HepG2 (cell line): ENCODE data around the gene PRKCZ. TPM values are rescaled to one million over a fixed set of nuclear protein-coding genes. Genes with fewer than 3 reads are reported as not detected.

Source experiments
- ATAC-seq: fragments of 200-7000 bp; cut with Tn5 transposase; 3 replicates; pipeline ENCODE4 v1.9.1; 2020; ENCODE audit warnings: mild to moderate bottlenecking, moderate library complexity
- BruUV-seq: library from RNA; stranded (reverse); fragments of 400-500 nt; replicated peaks from 2 replicates; lab custom pipeline; 2021; lab: Mats Ljungman, UMichigan
- CTCF ChIA-PET: fragments of 300-600 bp; formaldehyde crosslinking; extraction: SDS; loops from one replicate; lab custom pipeline; 2021; ENCODE audit warnings: low total read pairs, inconsistent platforms, low intra/inter-chr PET ratio; lab: Yijun Ruan, JAX
- POLR2A ChIA-PET: fragments of 350-600 bp; sonication (Branson Sonifier 250); formaldehyde crosslinking; loops from one replicate; lab custom pipeline; 2020; ENCODE audit warnings: antibody characterized with exemption, inconsistent platforms; lab: Yijun Ruan, JAX
- DNase-seq: peaks from one replicate; pipeline ENCODE4 v3.0.0-alpha.2; 2015; ENCODE audit warnings: low spot score
- FAIRE-seq: peaks from 3 replicates; lab custom pipeline; 2011; peaks lifted over from hg19 to GRCh38; lab: Jason Lieb, UNC
- H2AFZ ChIP-seq: one replicate; pipeline ENCODE4 v1.6.1; 2011; ENCODE audit warnings: low read length, inconsistent platforms
- H3K27ac ChIP-seq: fragments of 300-600 bp; 3 replicates; pipeline ENCODE4 v1.8.0; 2011; ENCODE audit warnings: mixed run types, mild to moderate bottlenecking, mixed read lengths, low read length, inconsistent platforms; ENCODE audit not compliant: insufficient read depth; ENCODE audit errors: extremely low read length
- H3K27me3 ChIP-seq, 2 experiments: fragments of 200-600 bp in 1 of 2; 2 replicates in 1 of 2; 3 replicates in 1 of 2; pipeline versions ENCODE4 v1.6.0 to v1.8.0; 2011; ENCODE audit warnings: low read length in 2 of 2, mild to moderate bottlenecking in 2 of 2, moderate library complexity in 2 of 2, inconsistent platforms in 1 of 2; ENCODE audit not compliant: insufficient read depth in 2 of 2, control insufficient read depth in 1 of 2
- H3K36me3 ChIP-seq, 2 experiments: fragments of 200-600 bp in 1 of 2; replicated peaks in 1 of 2; 2 replicates in 1 of 2; 3 replicates in 1 of 2; pipeline versions ENCODE4 v1.5.1 to v1.8.0; 2011; ENCODE audit warnings: low read length in 2 of 2, inconsistent platforms in 1 of 2; ENCODE audit not compliant: insufficient read depth in 2 of 2, control insufficient read depth in 1 of 2
- H3K4me1 ChIP-seq: 2 replicates; pipeline ENCODE4 v1.5.1; 2012; ENCODE audit warnings: low read length, inconsistent platforms; ENCODE audit not compliant: insufficient read depth
- H3K4me2 ChIP-seq: 2 replicates; pipeline ENCODE4 v1.6.0; 2011; ENCODE audit warnings: low read depth, low read length, inconsistent platforms
- H3K4me3 ChIP-seq, 3 experiments: fragments of 200-600 bp in 1 of 3; sonication (generic), shearing (Covaris generic) in 1 of 3; replicated peaks in 1 of 3; 2 replicates each; pipeline ENCODE4 v1.5.1; 2011 to 2016; ENCODE audit warnings: low read length in 3 of 3, inconsistent platforms in 2 of 3, low read depth in 2 of 3, mild to moderate bottlenecking in 2 of 3, control low read depth in 1 of 3, mixed read lengths in 1 of 3; ENCODE audit not compliant: insufficient read depth in 1 of 3
- H3K79me2 ChIP-seq: one replicate; pipeline ENCODE4 v1.6.1; 2011; ENCODE audit warnings: low read length, inconsistent platforms; ENCODE audit not compliant: insufficient read depth
- H3K9ac ChIP-seq: 2 replicates; pipeline ENCODE4 v1.6.0; 2011; ENCODE audit warnings: mild to moderate bottlenecking, low read depth, low read length, inconsistent platforms; ENCODE audit not compliant: insufficient read depth
- H3K9me3 ChIP-seq: 2 replicates; pipeline ENCODE4 v1.5.1; 2012; ENCODE audit warnings: mild to moderate bottlenecking, low read length
- H4K20me1 ChIP-seq: 2 replicates; pipeline ENCODE4 v1.6.0; 2011; ENCODE audit warnings: inconsistent platforms, mild to moderate bottlenecking, low read length, moderate library complexity; ENCODE audit not compliant: insufficient read depth
- MXD3 ChIP-seq: IDR thresholded peaks from 2 replicates; pipeline ENCODE4 v1.6.1; 2016; ENCODE audit warnings: mild to moderate bottlenecking, missing biosample characterization, missing genetic modification reagents
- THRA ChIP-seq: sonication (generic); formaldehyde crosslinking; IDR thresholded peaks from 2 replicates; pipeline ENCODE4 v1.4.0; 2020; ENCODE audit warnings: missing genetic modification reagents, borderline replicate concordance
- ZNF605 ChIP-seq: sonication (generic); formaldehyde crosslinking; IDR thresholded peaks from 2 replicates; pipeline ENCODE4 v1.8.0; 2022; ENCODE audit warnings: mild to moderate bottlenecking, missing genetic modification reagents
- WGBS: methylation state at CpG from one replicate; pipeline ENCODE4 v1.1.6; 2017; ENCODE audit warnings: low lambda C conversion rate; 5-methylcytosine and 5-hydroxymethylcytosine counted together
- in situ Hi-C: cut with HindIII; loops from 2 replicates; pipeline ENCODE4 v1.10.0; 2017; ENCODE audit warnings: low pct_unique_long_range_greater_than_20kb; ENCODE audit not compliant: extremely low pct_ligation_motif_present
- intact Hi-C: fragments of 100-400 bp; cut with micrococcal nuclease; formaldehyde crosslinking; loops from one replicate; pipeline ENCODE4 v1.10.0; 2022; ENCODE audit not compliant: unreplicated experiment
- polyA plus RNA-seq, 8 experiments: library from polyadenylated mRNA; depleted of rRNA in 3 of 8; stranded (reverse) in 7 of 8; unstranded in 1 of 8; fragments of >200 nt; fragmentation: Illumina TruSeq in 4 of 8; extraction: Trizol in 4 of 8; gene quantifications; 2 replicates each; pipeline versions ENCODE4 v1.2.1 to v1.2.3, GENCODE V29; 2011 to 2016; ENCODE audit warnings: low read depth in 4 of 8, missing spikeins in 1 of 8, mixed read lengths in 1 of 8; ENCODE audit not compliant: insufficient read depth in 1 of 8
- total RNA-seq, 5 experiments: library from RNA; depleted of rRNA; stranded (reverse); fragments of >200 nt; fragmentation: Illumina TruSeq; extraction: Trizol; gene quantifications; 2 replicates each; pipeline ENCODE4 v1.2.3, GENCODE V29; 2016; ENCODE audit warnings: low read depth in 1 of 5
- TF ChIP-seq, protein P1 (sequence below): sonication (generic); formaldehyde crosslinking; IDR thresholded peaks from 2 replicates; pipeline ENCODE4 v1.5.0; 2020; ENCODE audit warnings: mild to moderate bottlenecking, missing genetic modification reagents

Gene PRKCZ
- total and polyA plus RNA-seq, 2 of the 13 experiments (the other 11 are each of a cell fraction or from before 2014, with no cell fraction given): 34.7 to 85.2 TPM

- FAIRE-seq (no peak), DNase-seq (no peak), ATAC-seq (no peak)
- H3K9ac ChIP-seq: no peak overlapping the region
- TF ChIP-seq THRA (CRISPR knock-in tag) (no peak), ZNF605 (CRISPR knock-in tag) (no peak), MXD3 (CRISPR knock-in tag) (no peak)
- TF ChIP-seq, protein P1, sequence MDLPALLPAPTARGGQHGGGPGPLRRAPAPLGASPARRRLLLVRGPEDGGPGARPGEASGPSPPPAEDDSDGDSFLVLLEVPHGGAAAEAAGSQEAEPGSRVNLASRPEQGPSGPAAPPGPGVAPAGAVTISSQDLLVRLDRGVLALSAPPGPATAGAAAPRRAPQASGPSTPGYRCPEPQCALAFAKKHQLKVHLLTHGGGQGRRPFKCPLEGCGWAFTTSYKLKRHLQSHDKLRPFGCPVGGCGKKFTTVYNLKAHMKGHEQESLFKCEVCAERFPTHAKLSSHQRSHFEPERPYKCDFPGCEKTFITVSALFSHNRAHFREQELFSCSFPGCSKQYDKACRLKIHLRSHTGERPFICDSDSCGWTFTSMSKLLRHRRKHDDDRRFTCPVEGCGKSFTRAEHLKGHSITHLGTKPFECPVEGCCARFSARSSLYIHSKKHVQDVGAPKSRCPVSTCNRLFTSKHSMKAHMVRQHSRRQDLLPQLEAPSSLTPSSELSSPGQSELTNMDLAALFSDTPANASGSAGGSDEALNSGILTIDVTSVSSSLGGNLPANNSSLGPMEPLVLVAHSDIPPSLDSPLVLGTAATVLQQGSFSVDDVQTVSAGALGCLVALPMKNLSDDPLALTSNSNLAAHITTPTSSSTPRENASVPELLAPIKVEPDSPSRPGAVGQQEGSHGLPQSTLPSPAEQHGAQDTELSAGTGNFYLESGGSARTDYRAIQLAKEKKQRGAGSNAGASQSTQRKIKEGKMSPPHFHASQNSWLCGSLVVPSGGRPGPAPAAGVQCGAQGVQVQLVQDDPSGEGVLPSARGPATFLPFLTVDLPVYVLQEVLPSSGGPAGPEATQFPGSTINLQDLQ (CRISPR knock-in tag): no peak
- H3K4me2 ChIP-seq: no peak overlapping the region
- H3K27ac ChIP-seq: no peak overlapping the region
- no peak overlapping the region for H2AFZ ChIP-seq
- H3K27me3 ChIP-seq: no peaks in the 10 kb centered on the region
- CTCF ChIA-PET: no interaction called here
- no peaks in the 10 kb centered on the region for H4K20me1 ChIP-seq
- H3K36me3 ChIP-seq: no peaks in the 10 kb centered on the region
- no peak overlapping the region for H3K4me3 ChIP-seq
- intact Hi-C loops (no loop called here), in situ Hi-C loops (no loop called here)
- peaks cover 7% of the 10 kb centered on the region; the same call in 1 of the 2 replicates for H3K4me1 ChIP-seq
- WGBS: 96% methylated on average over 20 of the region's 30 CpGs
- no TSS peak for BruUV-seq
- H3K9me3 ChIP-seq: no peaks in the 10 kb centered on the region
- no peaks in the 10 kb centered on the region for H3K79me2 ChIP-seq
- POLR2A ChIA-PET: no interaction called here
Measured at GRCh38 chr1:2127187-2128145, 77.3 kb downstream of the PRKCZ start.
